ENCODE data around the gene PIGP. TPM values are rescaled to one million over a fixed set of nuclear protein-coding genes. Genes with fewer than 3 reads are reported as not detected.

PIGP gene
- total and polyA plus RNA-seq, 9 of the 15 experiments (the other 6 are each of a cell fraction or from before 2014, with no cell fraction given): 18.3 to 122 (median 35.6) TPM

- no peak for TF ChIP-seq ZNF280B (CRISPR knock-in tag; IDR thresholded peaks at IDR 0.05)
- peak; percentile 90 for TF ChIP-seq MTA1 (IDR thresholded peaks at IDR 0.05; ENCODE audit: borderline replicate concordance)
- TF ChIP-seq ATF7 (IDR thresholded peaks at IDR 0.05): no peak
- TF ChIP-seq CBX8 (IDR thresholded peaks at IDR 0.05; ENCODE audit: borderline replicate concordance, extremely low read depth, low read depth, low read length, poor library complexity, severe bottlenecking): no peak
- TF ChIP-seq ZNF766 (CRISPR knock-in tag; conservative IDR thresholded peaks at IDR 0.05): no peak; the same call in 1 of the 2 replicates
- no peak for TF ChIP-seq FOXP4 (CRISPR knock-in tag; IDR thresholded peaks at IDR 0.05; ENCODE audit: borderline replicate concordance)
- TF ChIP-seq MGA (IDR thresholded peaks at IDR 0.05): peak; percentile 82
- TF ChIP-seq SREBF1 (IDR thresholded peaks at IDR 0.05; ENCODE audit: borderline replicate concordance, low read depth, low read length): no peak
- TF ChIP-seq HMGN3 (IDR thresholded peaks at IDR 0.05; ENCODE audit: borderline replicate concordance, extremely low read depth, insufficient read length, low read depth, low read length): no peak
- TF ChIP-seq NFRKB (IDR thresholded peaks at IDR 0.05; ENCODE audit: low read depth): no peak
- no peak for TF ChIP-seq CHCHD3 (CRISPR knock-in tag; IDR thresholded peaks at IDR 0.05)
These were observed 736 bp upstream of the PIGP start (continued) for GRCh38 chr21:37073417-37074196.

Data from K562 (cell line).